SK-N-SH treated with all-trans-retinoic acid at 6 μM for 48 hours (cell line): Measurements from ENCODE around the gene SYCE1L.

Source experiments
- ATAC-seq: fragments of 200-7000 bp; cut with Tn5 transposase; 3 replicates; pipeline ENCODE4 v1.9.1; 2020; ENCODE audit warnings: mild to moderate bottlenecking, moderate library complexity
- BACH2 ChIP-seq: fragments of 250-450 bp; sonication (Bioruptor Pico); IDR thresholded peaks from 2 replicates; pipeline ENCODE4 v1.9.0; 2021; ENCODE audit warnings: mild to moderate bottlenecking, borderline replicate concordance
- CSDC2 ChIP-seq: fragments of 250-450 bp; sonication (Bioruptor Pico); IDR thresholded peaks from 2 replicates; pipeline ENCODE4 v1.5.0; 2020; ENCODE audit warnings: mild to moderate bottlenecking, moderate library complexity
- ESRRG ChIP-seq: fragments of 250-450 bp; sonication (Bioruptor Pico); IDR thresholded peaks from 2 replicates; pipeline ENCODE4 v1.6.1; 2021; ENCODE audit warnings: mild to moderate bottlenecking
- GLIS3 ChIP-seq: fragments of 250-450 bp; sonication (Bioruptor Pico); IDR thresholded peaks from 2 replicates; pipeline ENCODE4 v1.5.0; 2020; ENCODE audit warnings: mild to moderate bottlenecking, moderate library complexity
- ISL1 ChIP-seq: fragments of 250-450 bp; sonication (Bioruptor Pico); IDR thresholded peaks from 2 replicates; pipeline ENCODE4 v2.1.2; 2022; ENCODE audit warnings: mild to moderate bottlenecking, moderate library complexity
- PPARA ChIP-seq: fragments of 250-450 bp; sonication (Bioruptor Pico); IDR thresholded peaks from 2 replicates; pipeline ENCODE4 v1.5.0; 2020; ENCODE audit warnings: mild to moderate bottlenecking, borderline replicate concordance
- SNAI2 ChIP-seq: fragments of 250-450 bp; sonication (Bioruptor Pico); IDR thresholded peaks from 2 replicates; pipeline ENCODE4 v1.5.0; 2020; ENCODE audit warnings: mild to moderate bottlenecking, moderate library complexity
- TCF4 ChIP-seq: fragments of 250-450 bp; sonication (Bioruptor Pico); IDR thresholded peaks from 2 replicates; pipeline ENCODE4 v1.8.0; 2021; ENCODE audit warnings: mild to moderate bottlenecking, moderate library complexity, borderline replicate concordance
- TOX ChIP-seq: fragments of 250-450 bp; sonication (Bioruptor Pico); IDR thresholded peaks from 2 replicates; pipeline ENCODE4 v1.8.0; 2021; ENCODE audit warnings: mild to moderate bottlenecking, moderate library complexity, borderline replicate concordance
- ZC3H10 ChIP-seq: fragments of 250-450 bp; sonication (Bioruptor Pico); IDR thresholded peaks from 2 replicates; pipeline ENCODE4 v1.5.1; 2021; ENCODE audit warnings: mild to moderate bottlenecking, moderate library complexity
- ZFP3 ChIP-seq: fragments of 250-450 bp; sonication (Bioruptor Pico); IDR thresholded peaks from 2 replicates; pipeline ENCODE4 v1.5.0; 2020; ENCODE audit warnings: mild to moderate bottlenecking, moderate library complexity
- ZFP30 ChIP-seq: fragments of 450-650 bp; formaldehyde crosslinking; IDR thresholded peaks from 2 replicates; pipeline ENCODE4 v1.5.0; 2022; ENCODE audit warnings: mild to moderate bottlenecking, moderate library complexity
- ZNF565 ChIP-seq: fragments of 450-650 bp; formaldehyde crosslinking; conservative IDR thresholded peaks from 2 replicates; pipeline ENCODE4 v1.5.0; 2020; ENCODE audit warnings: low read depth, mild to moderate bottlenecking, moderate library complexity
- ZNF70 ChIP-seq: fragments of 450-650 bp; formaldehyde crosslinking; IDR thresholded peaks from 2 replicates; pipeline ENCODE4 v1.5.0; 2020; ENCODE audit warnings: mild to moderate bottlenecking, moderate library complexity
- ZNF8 ChIP-seq: fragments of 450-650 bp; formaldehyde crosslinking; IDR thresholded peaks from 2 replicates; pipeline ENCODE4 v1.5.0; 2020; ENCODE audit warnings: mild to moderate bottlenecking, moderate library complexity
- TF ChIP-seq, protein P1 (sequence below): fragments of 250-450 bp; sonication (Bioruptor Pico); IDR thresholded peaks from 2 replicates; pipeline ENCODE4 v1.5.1; 2020; ENCODE audit warnings: low read depth, mild to moderate bottlenecking, moderate library complexity
- TF ChIP-seq, protein P2 (sequence below): fragments of 250-450 bp; sonication (Bioruptor Pico); IDR thresholded peaks from 2 replicates; pipeline ENCODE4 v1.8.0; 2020; ENCODE audit warnings: mild to moderate bottlenecking, moderate library complexity, borderline replicate concordance
- TF ChIP-seq, protein P3 (sequence below): fragments of 250-450 bp; sonication (Bioruptor Pico); IDR thresholded peaks from 2 replicates; pipeline ENCODE4 v1.5.0; 2020; ENCODE audit warnings: mild to moderate bottlenecking, moderate library complexity
- TF ChIP-seq, protein P4 (sequence below): fragments of 250-450 bp; sonication (Bioruptor Pico); IDR thresholded peaks from 2 replicates; pipeline ENCODE4 v1.5.1; 2021; ENCODE audit warnings: mild to moderate bottlenecking, moderate library complexity
- TF ChIP-seq, protein P5 (sequence below): fragments of 250-450 bp; sonication (Bioruptor Pico); IDR thresholded peaks from 2 replicates; pipeline ENCODE4 v1.8.0; 2021; ENCODE audit warnings: low read depth, mild to moderate bottlenecking, moderate library complexity, borderline replicate concordance

Gene SYCE1L

DNA sequence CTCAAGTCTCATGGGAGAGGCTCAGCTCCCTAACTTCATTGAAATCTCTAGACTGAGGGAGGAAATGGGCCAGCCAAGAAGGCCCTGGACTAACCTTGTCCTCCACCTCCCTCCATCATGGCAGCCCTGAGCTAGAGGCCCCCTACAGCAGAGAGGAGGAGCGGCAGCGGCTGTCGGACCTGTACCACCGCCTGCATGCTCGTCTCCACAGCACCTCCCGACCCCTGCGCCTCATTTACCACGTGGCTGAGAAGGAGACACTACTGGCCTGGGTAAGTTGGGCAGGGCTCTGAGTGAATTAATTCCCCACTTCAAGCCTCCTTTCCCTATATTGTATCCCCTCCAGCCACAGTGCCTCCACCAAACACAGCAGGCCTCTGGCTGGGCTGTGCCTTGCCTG is 3.8 kb upstream of the SYCE1L start:
- TF ChIP-seq ZNF70 = no peak
- TF ChIP-seq, protein P1, sequence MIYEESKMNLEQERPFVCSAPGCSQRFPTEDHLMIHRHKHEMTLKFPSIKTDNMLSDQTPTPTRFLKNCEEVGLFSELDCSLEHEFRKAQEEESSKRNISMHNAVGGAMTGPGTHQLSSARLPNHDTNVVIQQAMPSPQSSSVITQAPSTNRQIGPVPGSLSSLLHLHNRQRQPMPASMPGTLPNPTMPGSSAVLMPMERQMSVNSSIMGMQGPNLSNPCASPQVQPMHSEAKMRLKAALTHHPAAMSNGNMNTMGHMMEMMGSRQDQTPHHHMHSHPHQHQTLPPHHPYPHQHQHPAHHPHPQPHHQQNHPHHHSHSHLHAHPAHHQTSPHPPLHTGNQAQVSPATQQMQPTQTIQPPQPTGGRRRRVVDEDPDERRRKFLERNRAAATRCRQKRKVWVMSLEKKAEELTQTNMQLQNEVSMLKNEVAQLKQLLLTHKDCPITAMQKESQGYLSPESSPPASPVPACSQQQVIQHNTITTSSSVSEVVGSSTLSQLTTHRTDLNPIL (CRISPR knock-in tag) = no peak
- TF ChIP-seq CSDC2 (CRISPR knock-in tag) = no peak
- TF ChIP-seq, protein P2, sequence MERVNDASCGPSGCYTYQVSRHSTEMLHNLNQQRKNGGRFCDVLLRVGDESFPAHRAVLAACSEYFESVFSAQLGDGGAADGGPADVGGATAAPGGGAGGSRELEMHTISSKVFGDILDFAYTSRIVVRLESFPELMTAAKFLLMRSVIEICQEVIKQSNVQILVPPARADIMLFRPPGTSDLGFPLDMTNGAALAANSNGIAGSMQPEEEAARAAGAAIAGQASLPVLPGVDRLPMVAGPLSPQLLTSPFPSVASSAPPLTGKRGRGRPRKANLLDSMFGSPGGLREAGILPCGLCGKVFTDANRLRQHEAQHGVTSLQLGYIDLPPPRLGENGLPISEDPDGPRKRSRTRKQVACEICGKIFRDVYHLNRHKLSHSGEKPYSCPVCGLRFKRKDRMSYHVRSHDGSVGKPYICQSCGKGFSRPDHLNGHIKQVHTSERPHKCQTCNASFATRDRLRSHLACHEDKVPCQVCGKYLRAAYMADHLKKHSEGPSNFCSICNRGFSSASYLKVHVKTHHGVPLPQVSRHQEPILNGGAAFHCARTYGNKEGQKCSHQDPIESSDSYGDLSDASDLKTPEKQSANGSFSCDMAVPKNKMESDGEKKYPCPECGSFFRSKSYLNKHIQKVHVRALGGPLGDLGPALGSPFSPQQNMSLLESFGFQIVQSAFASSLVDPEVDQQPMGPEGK (CRISPR knock-in tag) = no peak
- no peak for TF ChIP-seq ISL1
- no peak for TF ChIP-seq ZFP3 (CRISPR knock-in tag)
- TF ChIP-seq PPARA = no peak
- ATAC-seq = no peak

DNA sequence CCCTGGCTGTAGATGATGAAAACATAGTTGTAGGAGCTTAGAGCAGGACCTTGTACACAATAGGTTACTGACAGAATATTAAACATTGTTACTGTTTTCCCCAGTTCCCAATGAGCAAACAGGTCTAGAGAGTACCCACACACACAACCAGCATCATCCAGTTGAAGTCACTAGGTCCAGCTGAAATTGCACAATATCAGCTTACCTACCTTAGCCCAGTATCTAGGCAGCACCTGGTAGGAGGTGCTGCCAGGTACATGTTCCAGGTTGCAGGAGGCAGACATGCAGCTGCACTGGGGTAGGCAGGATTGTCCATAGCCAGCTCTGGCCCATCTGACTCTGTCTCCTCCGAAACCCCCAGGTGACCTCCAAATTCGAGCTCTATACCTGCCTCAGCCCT is 1.5 kb upstream of the SYCE1L start:
- no peak for ATAC-seq
- no peak for TF ChIP-seq ZFP3 (CRISPR knock-in tag)
- no peak for TF ChIP-seq ZNF565 (CRISPR knock-in tag)
- TF ChIP-seq ZNF8 (CRISPR knock-in tag) = no peak
- TF ChIP-seq ZFP30 = no peak
- TF ChIP-seq ZNF70 = no peak

DNA sequence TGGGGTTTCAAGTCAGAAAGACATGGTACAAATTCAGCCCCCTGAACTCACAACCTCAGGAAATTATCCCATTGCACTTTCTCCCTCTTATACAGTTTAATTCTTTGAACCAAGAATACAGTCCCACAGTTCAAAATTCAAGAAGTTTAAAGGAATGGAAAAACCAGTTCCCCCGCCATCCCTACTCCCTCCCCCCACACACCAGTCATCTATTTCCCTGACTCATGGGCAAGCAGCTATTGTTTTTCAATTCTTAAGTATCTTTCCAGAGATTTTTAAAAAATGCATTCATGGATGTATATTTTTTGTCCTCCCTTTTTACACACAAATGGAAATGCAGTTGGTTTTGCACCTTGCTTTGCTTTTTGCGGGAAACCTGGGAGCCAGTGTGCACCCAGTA is 7.3 kb downstream of the SYCE1L start:
- TF ChIP-seq TOX (no peak), ZNF70 (no peak), ZFP3 (CRISPR knock-in tag) (no peak), ESRRG (no peak), PPARA (no peak), ZC3H10 (CRISPR knock-in tag) (no peak), BACH2 (no peak), SNAI2 (CRISPR knock-in tag) (no peak), ZNF565 (CRISPR knock-in tag) (no peak), GLIS3 (CRISPR knock-in tag) (no peak), ZNF8 (CRISPR knock-in tag) (no peak), TCF4 (CRISPR knock-in tag) (no peak), ZFP30 (no peak)
- TF ChIP-seq, protein P3, sequence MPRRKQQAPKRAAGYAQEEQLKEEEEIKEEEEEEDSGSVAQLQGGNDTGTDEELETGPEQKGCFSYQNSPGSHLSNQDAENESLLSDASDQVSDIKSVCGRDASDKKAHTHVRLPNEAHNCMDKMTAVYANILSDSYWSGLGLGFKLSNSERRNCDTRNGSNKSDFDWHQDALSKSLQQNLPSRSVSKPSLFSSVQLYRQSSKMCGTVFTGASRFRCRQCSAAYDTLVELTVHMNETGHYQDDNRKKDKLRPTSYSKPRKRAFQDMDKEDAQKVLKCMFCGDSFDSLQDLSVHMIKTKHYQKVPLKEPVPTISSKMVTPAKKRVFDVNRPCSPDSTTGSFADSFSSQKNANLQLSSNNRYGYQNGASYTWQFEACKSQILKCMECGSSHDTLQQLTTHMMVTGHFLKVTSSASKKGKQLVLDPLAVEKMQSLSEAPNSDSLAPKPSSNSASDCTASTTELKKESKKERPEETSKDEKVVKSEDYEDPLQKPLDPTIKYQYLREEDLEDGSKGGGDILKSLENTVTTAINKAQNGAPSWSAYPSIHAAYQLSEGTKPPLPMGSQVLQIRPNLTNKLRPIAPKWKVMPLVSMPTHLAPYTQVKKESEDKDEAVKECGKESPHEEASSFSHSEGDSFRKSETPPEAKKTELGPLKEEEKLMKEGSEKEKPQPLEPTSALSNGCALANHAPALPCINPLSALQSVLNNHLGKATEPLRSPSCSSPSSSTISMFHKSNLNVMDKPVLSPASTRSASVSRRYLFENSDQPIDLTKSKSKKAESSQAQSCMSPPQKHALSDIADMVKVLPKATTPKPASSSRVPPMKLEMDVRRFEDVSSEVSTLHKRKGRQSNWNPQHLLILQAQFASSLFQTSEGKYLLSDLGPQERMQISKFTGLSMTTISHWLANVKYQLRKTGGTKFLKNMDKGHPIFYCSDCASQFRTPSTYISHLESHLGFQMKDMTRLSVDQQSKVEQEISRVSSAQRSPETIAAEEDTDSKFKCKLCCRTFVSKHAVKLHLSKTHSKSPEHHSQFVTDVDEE (CRISPR knock-in tag) = no peak
- TF ChIP-seq, protein P4, sequence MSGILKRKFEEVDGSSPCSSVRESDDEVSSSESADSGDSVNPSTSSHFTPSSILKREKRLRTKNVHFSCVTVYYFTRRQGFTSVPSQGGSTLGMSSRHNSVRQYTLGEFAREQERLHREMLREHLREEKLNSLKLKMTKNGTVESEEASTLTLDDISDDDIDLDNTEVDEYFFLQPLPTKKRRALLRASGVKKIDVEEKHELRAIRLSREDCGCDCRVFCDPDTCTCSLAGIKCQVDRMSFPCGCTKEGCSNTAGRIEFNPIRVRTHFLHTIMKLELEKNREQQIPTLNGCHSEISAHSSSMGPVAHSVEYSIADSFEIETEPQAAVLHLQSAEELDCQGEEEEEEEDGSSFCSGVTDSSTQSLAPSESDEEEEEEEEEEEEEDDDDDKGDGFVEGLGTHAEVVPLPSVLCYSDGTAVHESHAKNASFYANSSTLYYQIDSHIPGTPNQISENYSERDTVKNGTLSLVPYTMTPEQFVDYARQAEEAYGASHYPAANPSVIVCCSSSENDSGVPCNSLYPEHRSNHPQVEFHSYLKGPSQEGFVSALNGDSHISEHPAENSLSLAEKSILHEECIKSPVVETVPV = no peak
- TF ChIP-seq, protein P2 (CRISPR knock-in tag) = no peak
- TF ChIP-seq, protein P5, sequence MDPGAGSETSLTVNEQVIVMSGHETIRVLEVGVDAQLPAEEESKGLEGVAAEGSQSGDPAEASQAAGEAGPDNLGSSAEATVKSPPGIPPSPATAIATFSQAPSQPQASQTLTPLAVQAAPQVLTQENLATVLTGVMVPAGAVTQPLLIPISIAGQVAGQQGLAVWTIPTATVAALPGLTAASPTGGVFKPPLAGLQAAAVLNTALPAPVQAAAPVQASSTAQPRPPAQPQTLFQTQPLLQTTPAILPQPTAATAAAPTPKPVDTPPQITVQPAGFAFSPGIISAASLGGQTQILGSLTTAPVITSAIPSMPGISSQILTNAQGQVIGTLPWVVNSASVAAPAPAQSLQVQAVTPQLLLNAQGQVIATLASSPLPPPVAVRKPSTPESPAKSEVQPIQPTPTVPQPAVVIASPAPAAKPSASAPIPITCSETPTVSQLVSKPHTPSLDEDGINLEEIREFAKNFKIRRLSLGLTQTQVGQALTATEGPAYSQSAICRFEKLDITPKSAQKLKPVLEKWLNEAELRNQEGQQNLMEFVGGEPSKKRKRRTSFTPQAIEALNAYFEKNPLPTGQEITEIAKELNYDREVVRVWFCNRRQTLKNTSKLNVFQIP (CRISPR knock-in tag) = no peak
- TF ChIP-seq, protein P1 (CRISPR knock-in tag) = no peak
- ATAC-seq = no peak
